Mucosa of descending colon (tissue), 3 donors: ENCODE results near the gene THAP6. TPM values are rescaled to one million over a fixed set of nuclear protein-coding genes. Genes with fewer than 3 reads are reported as not detected.
A peak's percentile ranks its signal among the peaks of the same experiment; 100 is the strongest.

ENCODE experiments used
- ATAC-seq: fragments of 200-7000 bp; cut with Tn5 transposase; one replicate; pipeline ENCODE4 v1.9.1; 2020; ENCODE audit warnings: mild to moderate bottlenecking, moderate library complexity
- DNase-seq, 3 donors: peaks; one replicate each; pipeline ENCODE4 v3.0.0-alpha.2; 2020
- H3K36me3 ChIP-seq: fragments of 200-600 bp; one replicate; pipeline ENCODE4 v1.8.0; 2021; ENCODE audit warnings: low read depth, mild to moderate bottlenecking
- H3K4me1 ChIP-seq: fragments of 200-600 bp; one replicate; pipeline ENCODE4 v1.8.0; 2021; ENCODE audit warnings: low read depth, mild to moderate bottlenecking
- H3K4me3 ChIP-seq: fragments of 200-600 bp; one replicate; pipeline ENCODE4 v1.8.0; 2021; ENCODE audit warnings: mild to moderate bottlenecking
- H3K9me3 ChIP-seq: fragments of 200-600 bp; one replicate; pipeline ENCODE4 v1.8.0; 2021; ENCODE audit warnings: mild to moderate bottlenecking
- CTCF ChIP-seq: fragments of 200-600 bp; IDR thresholded peaks from one replicate; pipeline ENCODE4 v1.8.0; 2022; ENCODE audit warnings: antibody characterized with exemption, mild to moderate bottlenecking
- intact Hi-C, 2 donors: fragments of 100-400 bp; cut with DNase I in 1 of 2; cut with micrococcal nuclease in 1 of 2; formaldehyde crosslinking; loops; one replicate each; pipeline versions ENCODE4 v1.11.0 to v1.11.1; 2022; cut with DNase I, micrococcal nuclease
- total RNA-seq, 3 donors: library from RNA; stranded (reverse); fragmentation: NEBNext Ultra II Directional in 2 of 3; extraction: Animal tissue kit (Norgen Biotek cat#: 25700) in 2 of 3; gene quantifications; one replicate each; pipeline versions ENCODE4 v1.2.1 to v1.2.4, GENCODE V29; 2021 to 2023
- donor health status: DM: no; HTN: no; CAD: no; lungs with moderate emphysema.
- donor health status: DM: no; HTN: no; CAD: no.
- donor health status: DM: no; HTN: yes; CAD: no.

Gene THAP6
- total RNA-seq, 3 donors from 2014 or later: 17.3 to 21.8 (median 21.5) TPM

- H3K9me3 ChIP-seq: no peaks in the 10 kb centered on the region
These were observed 24.1 kb upstream of the THAP6 start for GRCh38 chr4:75490155-75490554.

GRCh38 chr4:75494563-75494962 lies 19.7 kb upstream of the THAP6 start:
- no peaks in the 10 kb centered on the region for H3K9me3 ChIP-seq
- no peaks in the 10 kb centered on the region for H3K4me1 ChIP-seq
- DNase-seq: no peak
- intact Hi-C loops: no loop called here
- TF ChIP-seq CTCF: no peak
- H3K36me3 ChIP-seq: peaks cover 5% of the 10 kb centered on the region
- no peak overlapping the region for H3K4me3 ChIP-seq
- ATAC-seq: peak; percentile 54

More at GRCh38 chr4:75490155-75490554, 24.1 kb upstream of the THAP6 start:
- H3K4me1 ChIP-seq: no peaks in the 10 kb centered on the region
- H3K4me3 ChIP-seq: no peak overlapping the region
- TF ChIP-seq CTCF: no peak
- DNase-seq (no peak), ATAC-seq (no peak)
- H3K36me3 ChIP-seq: peaks cover 5% of the 10 kb centered on the region
- intact Hi-C loops: no loop called here

GRCh38 chr4:75495476-75495875 lies 18.8 kb upstream of the THAP6 start:
- H3K36me3 ChIP-seq: peaks cover 5% of the 10 kb centered on the region
- DNase-seq (no peak), ATAC-seq (no peak)
- H3K4me3 ChIP-seq: no peak overlapping the region
- intact Hi-C loops: no loop called here
- no peaks in the 10 kb centered on the region for H3K9me3 ChIP-seq
- no peak for TF ChIP-seq CTCF
- H3K4me1 ChIP-seq: no peaks in the 10 kb centered on the region

GRCh38 chr4:75496406-75496805 lies 17.9 kb upstream of the THAP6 start:
- intact Hi-C loops: no loop called here
- H3K36me3 ChIP-seq: peaks cover 5% of the 10 kb centered on the region
- no peak overlapping the region for H3K4me3 ChIP-seq
- H3K4me1 ChIP-seq: no peaks in the 10 kb centered on the region
- H3K9me3 ChIP-seq: no peaks in the 10 kb centered on the region
- no peak for ATAC-seq
- DNase-seq: no peak
- no peak for TF ChIP-seq CTCF

GRCh38 chr4:75497133-75497532 lies 17.1 kb upstream of the THAP6 start:
- no peak for TF ChIP-seq CTCF
- Histone ChIP-seq H3K4me1 (no peaks in the 10 kb centered on the region), H3K36me3 (peaks cover 5% of the 10 kb centered on the region), H3K4me3 (no peak overlapping the region), H3K9me3 (no peaks in the 10 kb centered on the region)
- no peak for ATAC-seq
- intact Hi-C loops: no loop called here
- no peak for DNase-seq

GRCh38 chr4:75498041-75498440 lies 16.2 kb upstream of the THAP6 start:
- intact Hi-C loops: no loop called here
- Histone ChIP-seq H3K4me3 (no peak overlapping the region), H3K36me3 (no peaks in the 10 kb centered on the region)

More at GRCh38 chr4:75498041-75498440, 16.2 kb upstream of the THAP6 start:
- ATAC-seq: no peak
- no peaks in the 10 kb centered on the region for H3K9me3 ChIP-seq
- TF ChIP-seq CTCF: no peak
- DNase-seq: no peak
- H3K4me1 ChIP-seq: no peaks in the 10 kb centered on the region
